ENCODE measurements around the gene C9.

The C9 gene

DNA sequence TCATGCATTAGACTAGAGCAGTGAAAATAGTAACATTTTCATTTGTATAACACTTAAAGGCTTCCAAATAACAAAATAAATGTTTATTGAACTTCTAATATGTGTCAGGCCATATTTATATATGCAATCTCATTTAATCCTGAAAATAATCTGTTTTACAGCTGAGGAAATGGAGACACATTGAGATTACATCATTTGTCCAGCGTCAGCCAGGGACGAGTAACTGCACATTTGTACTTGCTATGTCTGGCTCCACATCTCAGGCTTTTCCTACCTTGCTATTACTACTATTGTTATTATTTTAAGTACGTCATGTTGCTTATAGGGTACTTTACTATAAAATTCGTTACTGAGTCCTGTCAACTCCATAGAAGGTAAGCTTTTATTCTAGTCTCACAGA is 3.8 kb upstream of the C9 start:
- no peak for TF ChIP-seq POLR2AphosphoS5 (IDR thresholded peaks at IDR 0.05; ENCODE audit: low read depth, low read length)
- TF ChIP-seq SIN3A (IDR thresholded peaks at IDR 0.05; ENCODE audit: borderline replicate concordance, insufficient read depth, low read length): no peak
- no peak for TF ChIP-seq TAF1 (IDR thresholded peaks at IDR 0.05; ENCODE audit: borderline replicate concordance, insufficient read depth, low read length)
- TF ChIP-seq FOXP2 (optimal IDR thresholded peaks at IDR 0.05; ENCODE audit: borderline replicate concordance, extremely low read depth, extremely low read length, insufficient read depth): no peak
- TF ChIP-seq, protein P1, sequence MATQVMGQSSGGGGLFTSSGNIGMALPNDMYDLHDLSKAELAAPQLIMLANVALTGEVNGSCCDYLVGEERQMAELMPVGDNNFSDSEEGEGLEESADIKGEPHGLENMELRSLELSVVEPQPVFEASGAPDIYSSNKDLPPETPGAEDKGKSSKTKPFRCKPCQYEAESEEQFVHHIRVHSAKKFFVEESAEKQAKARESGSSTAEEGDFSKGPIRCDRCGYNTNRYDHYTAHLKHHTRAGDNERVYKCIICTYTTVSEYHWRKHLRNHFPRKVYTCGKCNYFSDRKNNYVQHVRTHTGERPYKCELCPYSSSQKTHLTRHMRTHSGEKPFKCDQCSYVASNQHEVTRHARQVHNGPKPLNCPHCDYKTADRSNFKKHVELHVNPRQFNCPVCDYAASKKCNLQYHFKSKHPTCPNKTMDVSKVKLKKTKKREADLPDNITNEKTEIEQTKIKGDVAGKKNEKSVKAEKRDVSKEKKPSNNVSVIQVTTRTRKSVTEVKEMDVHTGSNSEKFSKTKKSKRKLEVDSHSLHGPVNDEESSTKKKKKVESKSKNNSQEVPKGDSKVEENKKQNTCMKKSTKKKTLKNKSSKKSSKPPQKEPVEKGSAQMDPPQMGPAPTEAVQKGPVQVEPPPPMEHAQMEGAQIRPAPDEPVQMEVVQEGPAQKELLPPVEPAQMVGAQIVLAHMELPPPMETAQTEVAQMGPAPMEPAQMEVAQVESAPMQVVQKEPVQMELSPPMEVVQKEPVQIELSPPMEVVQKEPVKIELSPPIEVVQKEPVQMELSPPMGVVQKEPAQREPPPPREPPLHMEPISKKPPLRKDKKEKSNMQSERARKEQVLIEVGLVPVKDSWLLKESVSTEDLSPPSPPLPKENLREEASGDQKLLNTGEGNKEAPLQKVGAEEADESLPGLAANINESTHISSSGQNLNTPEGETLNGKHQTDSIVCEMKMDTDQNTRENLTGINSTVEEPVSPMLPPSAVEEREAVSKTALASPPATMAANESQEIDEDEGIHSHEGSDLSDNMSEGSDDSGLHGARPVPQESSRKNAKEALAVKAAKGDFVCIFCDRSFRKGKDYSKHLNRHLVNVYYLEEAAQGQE (IDR thresholded peaks at IDR 0.05; ENCODE audit: insufficient read depth in 1 of 2, low read depth in 2 of 2, low read length in 2 of 2): no peak

DNA sequence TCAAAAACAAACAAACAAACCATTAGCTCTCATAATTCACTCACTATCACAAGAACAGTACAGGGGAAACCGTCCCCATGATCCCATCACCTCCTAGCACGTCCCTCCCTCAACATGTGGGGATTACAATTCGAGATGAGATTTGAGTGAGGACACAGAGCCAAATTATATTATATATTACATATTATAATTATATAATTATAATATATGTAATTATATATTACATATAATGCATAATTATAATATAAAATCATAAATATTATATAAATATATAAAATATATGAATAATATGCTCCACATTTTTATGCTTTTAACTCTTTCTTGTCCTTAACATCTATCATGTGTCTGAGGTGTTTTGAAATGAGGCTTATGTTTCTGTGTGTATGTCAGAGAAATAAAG is 3.4 kb upstream of the C9 start:
- no peak for TF ChIP-seq SIN3A (IDR thresholded peaks at IDR 0.05; ENCODE audit: borderline replicate concordance, insufficient read depth, low read length)
- TF ChIP-seq, protein P1 (IDR thresholded peaks at IDR 0.05; ENCODE audit: insufficient read depth in 1 of 2, low read depth in 2 of 2, low read length in 2 of 2): no peak
- TF ChIP-seq POLR2AphosphoS5 (IDR thresholded peaks at IDR 0.05; ENCODE audit: low read depth, low read length): no peak
- TF ChIP-seq TAF1 (IDR thresholded peaks at IDR 0.05; ENCODE audit: borderline replicate concordance, insufficient read depth, low read length): no peak
- TF ChIP-seq FOXP2 (optimal IDR thresholded peaks at IDR 0.05; ENCODE audit: borderline replicate concordance, extremely low read depth, extremely low read length, insufficient read depth): no peak

DNA sequence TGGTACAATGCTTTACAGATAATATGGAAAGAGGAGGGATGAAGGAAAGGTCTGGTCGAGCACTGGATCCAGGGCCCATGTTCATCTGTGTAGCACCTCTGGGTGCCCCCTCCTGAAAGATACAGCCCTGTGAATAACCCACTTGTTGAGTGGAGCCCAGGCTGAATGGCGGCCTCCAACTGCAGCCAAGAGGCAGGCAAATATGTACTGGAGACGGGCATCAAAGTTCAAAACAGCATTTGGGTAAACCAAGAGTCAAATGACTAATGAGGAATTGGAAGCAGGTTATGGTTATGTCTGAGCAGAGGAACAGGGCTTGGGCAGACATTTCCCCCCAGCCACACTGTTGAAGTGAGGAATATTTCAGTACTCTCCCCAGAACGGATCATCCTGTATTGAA is 1.1 kb downstream of the C9 start:
- TF ChIP-seq FOXP2 (optimal IDR thresholded peaks at IDR 0.05; ENCODE audit: borderline replicate concordance, extremely low read depth, extremely low read length, insufficient read depth) (no peak), TAF1 (IDR thresholded peaks at IDR 0.05; ENCODE audit: borderline replicate concordance, insufficient read depth, low read length) (no peak), POLR2AphosphoS5 (IDR thresholded peaks at IDR 0.05; ENCODE audit: low read depth, low read length) (no peak), SIN3A (IDR thresholded peaks at IDR 0.05; ENCODE audit: borderline replicate concordance, insufficient read depth, low read length) (no peak)
- TF ChIP-seq, protein P1 (IDR thresholded peaks at IDR 0.05; ENCODE audit: insufficient read depth in 1 of 2, low read depth in 2 of 2, low read length in 2 of 2): no peak

DNA sequence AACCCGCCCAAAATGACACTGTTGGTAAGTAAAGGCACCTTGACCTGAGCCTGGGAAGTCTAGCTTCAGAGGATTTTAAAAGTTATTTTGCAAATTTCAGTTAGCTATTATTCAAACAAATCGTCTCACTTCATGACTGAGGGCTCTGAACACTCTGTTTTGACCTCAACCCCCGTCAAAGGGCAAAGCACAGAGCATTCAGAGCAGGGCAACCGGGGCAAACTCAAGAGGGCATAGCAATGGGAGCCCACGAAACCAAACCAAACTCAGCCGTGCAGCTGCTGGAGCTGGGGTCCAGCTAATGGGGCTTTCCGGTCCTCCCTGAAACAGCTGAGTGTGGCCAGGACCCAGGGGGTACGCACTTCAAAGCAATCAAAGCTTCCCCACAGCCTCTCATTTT is 1.6 kb downstream of the C9 start:
- TF ChIP-seq, protein P1 (IDR thresholded peaks at IDR 0.05; ENCODE audit: insufficient read depth in 1 of 2, low read depth in 2 of 2, low read length in 2 of 2): no peak
- no peak for TF ChIP-seq SIN3A (IDR thresholded peaks at IDR 0.05; ENCODE audit: borderline replicate concordance, insufficient read depth, low read length)
- TF ChIP-seq FOXP2 (optimal IDR thresholded peaks at IDR 0.05; ENCODE audit: borderline replicate concordance, extremely low read depth, extremely low read length, insufficient read depth): no peak
- TF ChIP-seq POLR2AphosphoS5 (IDR thresholded peaks at IDR 0.05; ENCODE audit: low read depth, low read length): no peak
- TF ChIP-seq TAF1 (IDR thresholded peaks at IDR 0.05; ENCODE audit: borderline replicate concordance, insufficient read depth, low read length): no peak

DNA sequence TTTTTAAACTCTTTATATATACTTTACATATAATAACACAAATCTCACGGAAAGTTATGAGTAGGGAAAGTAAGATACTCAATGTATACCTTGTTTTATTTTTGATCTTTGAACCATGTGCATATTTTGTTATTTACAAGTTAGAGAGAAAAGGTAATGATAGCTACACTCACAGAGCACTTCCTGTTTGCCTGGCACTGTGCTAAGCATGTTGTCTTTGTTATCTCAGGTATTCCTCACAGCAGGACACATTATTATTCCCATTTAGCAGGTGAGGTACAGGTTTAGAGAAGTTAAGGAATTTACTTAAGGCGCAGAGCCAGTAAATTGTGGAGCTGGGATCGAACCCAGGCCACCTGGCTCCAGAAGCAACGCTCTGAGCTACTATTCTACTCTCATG is 3.0 kb downstream of the C9 start:
- no peak for TF ChIP-seq FOXP2 (optimal IDR thresholded peaks at IDR 0.05; ENCODE audit: borderline replicate concordance, extremely low read depth, extremely low read length, insufficient read depth)
- TF ChIP-seq, protein P1 (IDR thresholded peaks at IDR 0.05; ENCODE audit: insufficient read depth in 1 of 2, low read depth in 2 of 2, low read length in 2 of 2): no peak
- TF ChIP-seq SIN3A (IDR thresholded peaks at IDR 0.05; ENCODE audit: borderline replicate concordance, insufficient read depth, low read length): no peak
- TF ChIP-seq POLR2AphosphoS5 (IDR thresholded peaks at IDR 0.05; ENCODE audit: low read depth, low read length): no peak
- TF ChIP-seq TAF1 (IDR thresholded peaks at IDR 0.05; ENCODE audit: borderline replicate concordance, insufficient read depth, low read length): no peak

All from PFSK-1 (cell line).